Measurements from ENCODE around the gene COL9A3. TPM values are rescaled to one million over a fixed set of nuclear protein-coding genes. Genes with fewer than 3 reads are reported as not detected.
A peak's percentile ranks its signal among the peaks of the same experiment; 100 is the strongest.

COL9A3 gene
- total RNA-seq, 1 donor = not detected

- Histone ChIP-seq H3K27ac (ENCODE audit: low read depth, low read length) (no peak overlapping the region), H3K4me1 (ENCODE audit: insufficient read depth, low read length) (peaks cover 23% of the 10 kb centered on the region), H3K36me3 (ENCODE audit: insufficient read depth, low read length) (no peaks in the 10 kb centered on the region), H3K9me3 (ENCODE audit: low read depth, low read length) (no peaks in the 10 kb centered on the region), H3K79me2 (ENCODE audit: insufficient read depth, low read length) (no peaks in the 10 kb centered on the region), H3K27me3 (ENCODE audit: insufficient read depth, low read length) (peaks cover 33% of the 10 kb centered on the region), H4K20me1 (ENCODE audit: insufficient read depth, low read length) (no peaks in the 10 kb centered on the region), H2AFZ (ENCODE audit: low read length) (no peak overlapping the region), H3K4me2 (ENCODE audit: insufficient read depth, low read length) (no peak overlapping the region), H3K4me3 (ENCODE audit: insufficient read depth, low read length) (no peak overlapping the region)
- peak; percentile 86 for DNase-seq (ENCODE audit: insufficient read length, low spot score, missing footprints)
- TF ChIP-seq, protein P1, sequence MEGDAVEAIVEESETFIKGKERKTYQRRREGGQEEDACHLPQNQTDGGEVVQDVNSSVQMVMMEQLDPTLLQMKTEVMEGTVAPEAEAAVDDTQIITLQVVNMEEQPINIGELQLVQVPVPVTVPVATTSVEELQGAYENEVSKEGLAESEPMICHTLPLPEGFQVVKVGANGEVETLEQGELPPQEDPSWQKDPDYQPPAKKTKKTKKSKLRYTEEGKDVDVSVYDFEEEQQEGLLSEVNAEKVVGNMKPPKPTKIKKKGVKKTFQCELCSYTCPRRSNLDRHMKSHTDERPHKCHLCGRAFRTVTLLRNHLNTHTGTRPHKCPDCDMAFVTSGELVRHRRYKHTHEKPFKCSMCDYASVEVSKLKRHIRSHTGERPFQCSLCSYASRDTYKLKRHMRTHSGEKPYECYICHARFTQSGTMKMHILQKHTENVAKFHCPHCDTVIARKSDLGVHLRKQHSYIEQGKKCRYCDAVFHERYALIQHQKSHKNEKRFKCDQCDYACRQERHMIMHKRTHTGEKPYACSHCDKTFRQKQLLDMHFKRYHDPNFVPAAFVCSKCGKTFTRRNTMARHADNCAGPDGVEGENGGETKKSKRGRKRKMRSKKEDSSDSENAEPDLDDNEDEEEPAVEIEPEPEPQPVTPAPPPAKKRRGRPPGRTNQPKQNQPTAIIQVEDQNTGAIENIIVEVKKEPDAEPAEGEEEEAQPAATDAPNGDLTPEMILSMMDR (IDR thresholded peaks at IDR 0.05; ENCODE audit: extremely low read depth, low read depth, low read length) = no peak
Observed at GRCh38 chr20:62820208-62820961, 3.5 kb downstream of the COL9A3 start.

DNA sequence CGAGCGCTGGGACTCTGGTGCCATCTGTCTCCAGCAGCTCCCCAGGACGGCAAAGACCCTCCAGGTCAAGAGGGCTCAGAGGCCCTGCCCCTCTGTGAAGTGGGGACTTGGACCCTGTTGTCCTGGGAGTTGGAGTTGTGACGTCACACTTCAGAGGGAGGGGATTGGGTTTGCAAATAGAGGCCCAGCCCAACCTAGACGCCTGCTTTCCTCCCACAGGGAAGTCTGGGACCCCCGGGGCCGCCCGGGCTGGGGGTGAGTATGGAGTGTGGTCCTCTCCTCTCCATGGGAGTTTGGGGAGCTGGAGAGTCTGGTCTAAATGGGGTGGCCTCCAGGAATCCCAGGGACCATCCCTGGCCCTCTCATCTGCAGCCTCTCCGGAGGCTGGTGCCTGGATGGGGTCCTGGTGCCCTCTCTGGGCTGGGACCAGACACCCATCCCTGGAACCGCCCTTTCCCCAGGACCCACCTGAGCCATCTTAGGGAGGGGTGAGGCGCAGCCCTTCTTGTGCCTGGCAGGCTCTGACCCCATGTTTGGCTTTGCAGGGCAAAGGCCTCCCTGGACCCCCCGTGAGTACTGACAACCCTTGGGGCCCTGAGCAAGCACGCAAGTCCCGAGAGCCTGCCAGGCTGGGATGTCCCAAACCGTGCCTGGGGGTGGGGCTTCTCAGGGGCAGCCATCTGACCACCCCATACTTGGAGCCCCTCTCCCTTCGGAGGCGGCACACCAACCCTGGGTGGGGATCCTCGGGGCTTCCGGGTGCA lies 4.3 kb downstream of the COL9A3 start:
- Histone ChIP-seq H3K9me3 (ENCODE audit: low read depth, low read length) (no peaks in the 10 kb centered on the region), H3K27me3 (ENCODE audit: insufficient read depth, low read length) (peaks cover 26% of the 10 kb centered on the region), H4K20me1 (ENCODE audit: insufficient read depth, low read length) (no peaks in the 10 kb centered on the region), H3K4me3 (ENCODE audit: insufficient read depth, low read length) (no peak overlapping the region), H3K79me2 (ENCODE audit: insufficient read depth, low read length) (no peaks in the 10 kb centered on the region), H3K4me2 (ENCODE audit: insufficient read depth, low read length) (no peak overlapping the region), H3K27ac (ENCODE audit: low read depth, low read length) (no peak overlapping the region), H3K36me3 (ENCODE audit: insufficient read depth, low read length) (no peaks in the 10 kb centered on the region), H3K4me1 (ENCODE audit: insufficient read depth, low read length) (peaks cover 21% of the 10 kb centered on the region), H2AFZ (ENCODE audit: low read length) (no peak overlapping the region)
- peak; percentile 86 for DNase-seq (ENCODE audit: insufficient read length, low spot score, missing footprints)
- TF ChIP-seq, protein P1 (IDR thresholded peaks at IDR 0.05; ENCODE audit: extremely low read depth, low read depth, low read length) = no peak

DNA sequence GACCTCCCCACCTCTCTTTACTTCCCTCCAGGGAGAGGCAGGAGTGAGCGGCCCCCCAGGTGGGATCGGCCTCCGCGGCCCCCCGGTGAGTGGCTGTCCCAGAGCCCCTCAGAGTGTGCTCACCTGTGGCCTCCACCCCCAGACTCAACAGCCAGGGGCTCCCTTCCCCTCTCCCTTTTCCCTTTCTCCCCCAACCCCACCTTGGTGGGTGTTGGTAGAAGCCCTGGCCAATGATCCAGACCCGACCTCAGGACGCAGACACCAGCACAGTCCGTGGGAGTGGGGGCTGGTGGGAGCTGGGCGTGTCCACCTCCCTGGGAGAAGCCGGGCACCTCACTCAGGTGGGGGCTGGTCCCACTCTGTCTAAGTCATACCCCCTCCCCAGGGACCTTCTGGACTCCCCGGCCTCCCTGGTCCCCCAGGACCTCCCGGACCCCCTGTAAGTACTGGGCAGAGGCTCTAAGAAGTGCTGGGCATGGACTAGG lies 4.9 kb downstream of the COL9A3 start:
- DNase-seq (ENCODE audit: insufficient read length, low spot score, missing footprints) = peak; percentile 78
- H3K4me2 ChIP-seq (ENCODE audit: insufficient read depth, low read length) = no peak overlapping the region
- H3K79me2 ChIP-seq (ENCODE audit: insufficient read depth, low read length) = no peaks in the 10 kb centered on the region
- no peaks in the 10 kb centered on the region for H3K36me3 ChIP-seq (ENCODE audit: insufficient read depth, low read length)
- no peak overlapping the region for H2AFZ ChIP-seq (ENCODE audit: low read length)
- H3K9me3 ChIP-seq (ENCODE audit: low read depth, low read length) = no peaks in the 10 kb centered on the region
- no peak overlapping the region for H3K4me3 ChIP-seq (ENCODE audit: insufficient read depth, low read length)
- TF ChIP-seq, protein P1 (IDR thresholded peaks at IDR 0.05; ENCODE audit: extremely low read depth, low read depth, low read length) = no peak
- peaks cover 26% of the 10 kb centered on the region for H3K27me3 ChIP-seq (ENCODE audit: insufficient read depth, low read length)
- no peaks in the 10 kb centered on the region for H4K20me1 ChIP-seq (ENCODE audit: insufficient read depth, low read length)
- no peak overlapping the region for H3K27ac ChIP-seq (ENCODE audit: low read depth, low read length)
- peaks cover 17% of the 10 kb centered on the region for H3K4me1 ChIP-seq (ENCODE audit: insufficient read depth, low read length)

- TF ChIP-seq, protein P1 (IDR thresholded peaks at IDR 0.05; ENCODE audit: extremely low read depth, low read depth, low read length) = no peak
- Histone ChIP-seq H3K4me2 (ENCODE audit: insufficient read depth, low read length) (no peak overlapping the region), H4K20me1 (ENCODE audit: insufficient read depth, low read length) (no peaks in the 10 kb centered on the region), H2AFZ (ENCODE audit: low read length) (no peak overlapping the region), H3K36me3 (ENCODE audit: insufficient read depth, low read length) (no peaks in the 10 kb centered on the region), H3K4me3 (ENCODE audit: insufficient read depth, low read length) (no peak overlapping the region), H3K9me3 (ENCODE audit: low read depth, low read length) (no peaks in the 10 kb centered on the region), H3K27me3 (ENCODE audit: insufficient read depth, low read length) (peaks cover 28% of the 10 kb centered on the region), H3K27ac (ENCODE audit: low read depth, low read length) (no peak overlapping the region), H3K79me2 (ENCODE audit: insufficient read depth, low read length) (no peaks in the 10 kb centered on the region), H3K4me1 (ENCODE audit: insufficient read depth, low read length) (peaks cover 17% of the 10 kb centered on the region)
- DNase-seq (ENCODE audit: insufficient read length, low spot score, missing footprints) = no peak
Observed at GRCh38 chr20:62822239-62822787, 5.5 kb downstream of the COL9A3 start.
